ENCODE measurements around the gene PCAT6. TPM values are rescaled to one million over a fixed set of nuclear protein-coding genes. Genes with fewer than 3 reads are reported as not detected.

The PCAT6 gene
- total and polyA plus RNA-seq, 10 donors: 0.81 to 2.4 (median 1.3) TPM; not detected in 3

DNA sequence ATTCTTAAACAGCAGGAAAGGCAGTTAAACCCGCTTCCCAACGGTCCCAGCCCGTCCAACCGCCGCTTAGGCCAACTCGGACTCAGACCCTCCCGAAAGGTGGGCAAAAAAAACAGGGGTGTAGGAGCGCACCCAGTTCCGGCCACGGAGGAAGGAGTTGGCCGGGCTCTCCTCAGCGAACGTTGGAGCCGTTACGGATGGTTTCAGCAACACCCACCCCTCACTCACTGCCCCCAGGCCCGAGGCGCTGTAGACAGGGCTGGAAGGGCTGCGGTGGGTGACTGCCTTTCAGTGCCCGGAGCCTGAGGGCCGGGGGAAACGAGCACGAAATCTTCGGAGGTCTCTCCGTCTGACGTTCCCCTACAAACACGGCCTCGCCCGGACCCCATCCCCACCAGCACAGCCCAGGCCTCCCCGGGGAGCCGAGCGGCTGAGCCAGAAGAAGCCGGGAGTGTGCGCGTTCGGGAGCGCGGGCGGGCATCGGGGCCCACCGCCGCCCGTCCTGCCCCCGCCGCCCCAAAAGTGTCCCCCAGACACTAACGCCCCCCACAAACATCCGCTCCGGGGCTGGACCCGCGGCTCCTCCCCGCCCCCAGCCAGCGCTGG is 3.8 kb upstream of the PCAT6 start:
- TF ChIP-seq POLR2A (IDR thresholded peaks at IDR 0.05): no peak
- TF ChIP-seq POLR2AphosphoS5 (IDR thresholded peaks at IDR 0.05): peak in 1 of 3 donors; percentile 44
- Histone ChIP-seq H3K36me3 (no peaks in the 10 kb centered on the region), H3K27ac (peak overlapping the region; percentile 73 to 93 (median 90)), H3K4me3 (peak overlapping the region; percentile 70 to 99 (median 95)), H3K9me3 (no peaks in the 10 kb centered on the region), H3K4me1 (peaks cover 5 to 83% (median 61%) of the 10 kb centered on the region in 6 donors), H3K27me3 (replicated peaks in 1 of 7) (peaks cover 0 to 3% (median 0%) of the 10 kb centered on the region in 7 donors)
- DNase-seq: peak; percentile 85
- 0 to 6% (median 1%) methylated on average over 17 to 51 of the region's 51 CpGs for WGBS, 5 donors
- intact Hi-C loops (cut with DNase I; ENCODE audit: low total_unique reads): loop anchor here (10.0 kb wide), 1 partner anchor 198 kb away; the partner anchor contains the start of gene TMEM183A

DNA sequence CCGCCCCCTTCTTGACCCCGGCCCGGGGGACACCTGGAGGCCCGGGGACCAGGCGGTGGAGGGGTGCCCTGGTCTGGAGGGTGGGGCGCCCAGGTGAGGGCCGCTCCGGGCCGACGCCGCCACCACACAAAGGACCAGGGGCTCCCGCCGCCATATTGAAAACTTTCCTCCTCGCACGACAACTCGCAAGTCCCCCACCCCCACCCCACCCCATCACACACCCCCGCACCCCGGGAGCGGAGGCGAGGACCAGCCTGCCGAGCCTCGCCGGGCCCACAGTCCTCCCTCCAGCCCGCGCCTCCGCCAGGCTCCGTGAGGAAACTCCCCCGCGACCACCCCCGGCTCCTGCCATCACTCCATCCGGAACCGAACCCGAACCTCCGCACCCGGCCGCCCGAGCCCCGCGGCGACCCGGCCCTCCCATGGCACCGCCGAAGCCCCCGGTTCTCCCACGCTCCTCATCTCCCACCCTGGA is 3.3 kb upstream of the PCAT6 start:
- H3K4me3 ChIP-seq: peak overlapping the region; percentile 70 to 99 (median 95)
- TF ChIP-seq, protein P1, sequence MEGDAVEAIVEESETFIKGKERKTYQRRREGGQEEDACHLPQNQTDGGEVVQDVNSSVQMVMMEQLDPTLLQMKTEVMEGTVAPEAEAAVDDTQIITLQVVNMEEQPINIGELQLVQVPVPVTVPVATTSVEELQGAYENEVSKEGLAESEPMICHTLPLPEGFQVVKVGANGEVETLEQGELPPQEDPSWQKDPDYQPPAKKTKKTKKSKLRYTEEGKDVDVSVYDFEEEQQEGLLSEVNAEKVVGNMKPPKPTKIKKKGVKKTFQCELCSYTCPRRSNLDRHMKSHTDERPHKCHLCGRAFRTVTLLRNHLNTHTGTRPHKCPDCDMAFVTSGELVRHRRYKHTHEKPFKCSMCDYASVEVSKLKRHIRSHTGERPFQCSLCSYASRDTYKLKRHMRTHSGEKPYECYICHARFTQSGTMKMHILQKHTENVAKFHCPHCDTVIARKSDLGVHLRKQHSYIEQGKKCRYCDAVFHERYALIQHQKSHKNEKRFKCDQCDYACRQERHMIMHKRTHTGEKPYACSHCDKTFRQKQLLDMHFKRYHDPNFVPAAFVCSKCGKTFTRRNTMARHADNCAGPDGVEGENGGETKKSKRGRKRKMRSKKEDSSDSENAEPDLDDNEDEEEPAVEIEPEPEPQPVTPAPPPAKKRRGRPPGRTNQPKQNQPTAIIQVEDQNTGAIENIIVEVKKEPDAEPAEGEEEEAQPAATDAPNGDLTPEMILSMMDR (IDR thresholded peaks at IDR 0.05 in 8 of 11, conservative IDR thresholded peaks at IDR 0.05 in 3 of 11): no peak
- TF ChIP-seq POLR2A (IDR thresholded peaks at IDR 0.05) (no peak), POLR2AphosphoS5 (IDR thresholded peaks at IDR 0.05) (no peak)
- H3K4me1 ChIP-seq: peaks cover 5 to 79% (median 59%) of the 10 kb centered on the region in 6 donors
- H3K27me3 ChIP-seq (replicated peaks in 1 of 7): peaks cover 0 to 3% (median 0%) of the 10 kb centered on the region in 7 donors
- peak; percentile 87 for DNase-seq
- H3K27ac ChIP-seq: peak overlapping the region; percentile 73 to 93 (median 90)
- WGBS, 5 donors: 0 to 2% (median 1%) methylated on average over 19 to 45 of the region's 45 CpGs
- intact Hi-C loops (cut with DNase I; ENCODE audit: low total_unique reads): loop anchor here (10.0 kb wide), 1 partner anchor 197 kb away; the partner anchor contains the start of gene TMEM183A
- H3K9me3 ChIP-seq: no peaks in the 10 kb centered on the region
- H3K36me3 ChIP-seq: no peaks in the 10 kb centered on the region

DNA sequence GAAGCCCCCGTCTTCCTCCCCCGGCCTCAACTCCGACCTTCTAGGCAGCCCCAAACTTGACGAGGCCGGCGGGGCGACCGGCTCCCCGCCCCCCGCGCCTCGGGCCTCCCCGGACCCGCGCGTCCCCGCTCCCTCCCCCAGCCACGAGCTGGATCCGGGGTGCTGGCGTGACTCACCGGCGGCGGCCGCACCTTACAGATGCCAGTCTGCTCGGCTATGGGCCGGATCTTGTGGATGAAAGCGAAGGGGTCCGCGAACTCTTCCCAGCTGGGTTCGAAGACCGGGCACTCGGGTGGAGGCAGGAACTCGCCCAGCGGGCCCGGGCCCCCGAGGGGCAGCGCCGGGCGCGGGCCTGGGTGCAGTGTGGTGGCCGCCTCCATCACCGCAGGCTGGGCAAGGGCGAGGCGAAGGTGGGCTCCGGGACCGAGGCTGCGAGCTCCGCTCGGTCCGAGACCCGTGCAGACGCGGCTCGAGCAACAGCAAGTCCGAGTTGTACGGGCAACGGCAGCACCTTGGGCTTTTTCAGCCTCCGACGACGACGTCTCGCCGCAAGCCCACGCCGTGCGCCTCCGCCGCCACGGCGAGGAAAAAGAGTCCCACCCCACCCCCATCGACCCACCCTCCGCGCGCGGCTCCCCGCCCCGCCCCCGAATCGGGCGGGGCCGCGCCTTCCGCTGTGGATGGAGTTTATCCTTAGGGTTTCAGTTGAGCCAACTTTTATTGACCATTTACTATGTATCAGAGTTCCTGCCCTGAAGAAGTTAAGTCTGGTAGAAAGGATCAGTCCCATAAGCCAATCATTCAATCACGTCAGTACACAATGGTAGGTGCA is 2.6 kb upstream of the PCAT6 start, which contains the start of gene KDM5B:
KDM5B (minus strand) TSS at position 496 of the 832 bp plus-strand sequence; CDS start at position 380, 116 bp downstream.
- no peaks in the 10 kb centered on the region for H3K9me3 ChIP-seq
- peak; percentile 92 for DNase-seq
- peak within 1 kb of the TSS; percentile 70 to 99 (median 95) for H3K4me3 ChIP-seq
- intact Hi-C loops (cut with DNase I; ENCODE audit: low total_unique reads): loop anchor here (10.0 kb wide), 1 partner anchor 197 kb away; the partner anchor contains the start of gene TMEM183A
- no peaks in the 10 kb centered on the region for H3K36me3 ChIP-seq
- H3K27ac ChIP-seq: peak within 1 kb of the TSS; percentile 73 to 93 (median 90)
- peaks cover 5 to 72% (median 53%) of the 10 kb centered on the region in 6 donors for H3K4me1 ChIP-seq
- TF ChIP-seq, protein P1 (IDR thresholded peaks at IDR 0.05 in 8 of 11, conservative IDR thresholded peaks at IDR 0.05 in 3 of 11): peak in 1 of 11 experiments; percentile 11
- peak in 1 of 3 donors; percentile 73 for TF ChIP-seq POLR2A (IDR thresholded peaks at IDR 0.05)
- TF ChIP-seq POLR2AphosphoS5 (IDR thresholded peaks at IDR 0.05): peak; percentile 93 to 94 (median 94)
- peaks cover 0 to 3% (median 0%) of the 10 kb centered on the region in 7 donors for H3K27me3 ChIP-seq (replicated peaks in 1 of 7)
- 1 to 2% (median 1%) methylated on average over 22 to 84 of the region's 84 CpGs for WGBS, 5 donors

DNA sequence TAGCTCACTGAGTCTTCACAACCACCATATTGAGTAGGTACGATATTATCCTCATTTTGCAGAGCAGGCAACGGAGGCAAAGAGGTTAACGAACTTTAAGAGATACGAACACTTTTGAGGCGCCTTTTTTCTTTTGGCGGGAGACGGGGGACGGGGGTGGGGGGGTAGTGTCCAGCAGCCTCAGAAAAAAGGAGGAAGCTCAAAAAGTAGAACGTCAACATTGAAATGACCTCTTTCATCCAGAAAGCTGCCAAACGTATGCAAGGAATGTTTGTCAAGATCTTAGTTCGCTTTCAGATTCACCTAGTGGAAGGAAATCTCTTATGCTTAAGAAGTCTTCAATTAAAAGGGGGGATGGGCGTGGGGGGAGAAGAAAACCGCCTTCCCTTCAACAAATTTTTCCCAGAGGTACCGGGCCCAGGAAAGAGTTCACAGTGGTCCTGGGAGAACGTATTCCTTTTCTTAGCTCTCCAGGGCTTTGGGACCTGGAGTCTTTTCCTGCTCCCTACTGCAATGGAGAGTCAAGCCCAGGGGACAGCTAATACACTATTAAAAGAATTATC is 1.1 kb upstream of the PCAT6 start:
- Histone ChIP-seq H3K9me3 (no peaks in the 10 kb centered on the region), H3K27me3 (replicated peaks in 1 of 7) (peaks cover 0 to 3% (median 0%) of the 10 kb centered on the region in 7 donors), H3K4me3 (peak overlapping the region in 4 of 8 donors; percentile 78 to 89 (median 84)), H3K27ac (peak overlapping the region in 6 of 8 donors; percentile 86 to 93 (median 88)), H3K36me3 (no peaks in the 10 kb centered on the region), H3K4me1 (peaks cover 5 to 57% (median 47%) of the 10 kb centered on the region in 6 donors)
- TF ChIP-seq POLR2A (IDR thresholded peaks at IDR 0.05): no peak
- TF ChIP-seq, protein P1 (IDR thresholded peaks at IDR 0.05 in 8 of 11, conservative IDR thresholded peaks at IDR 0.05 in 3 of 11): no peak
- no peak for TF ChIP-seq POLR2AphosphoS5 (IDR thresholded peaks at IDR 0.05)
- intact Hi-C loops (cut with DNase I; ENCODE audit: low total_unique reads): loop anchor here (10.0 kb wide), 1 partner anchor 195 kb away; the partner anchor contains the start of gene TMEM183A
- 67 to 76% (median 73%) methylated on average over 15 of the region's 15 CpGs for WGBS, 5 donors
- no peak for DNase-seq

All from spleen (tissue), 11 donors.